PFSK-1 (cell line): ENCODE results near the gene S100Z.

ENCODE experiments used
- FOXP2 ChIP-seq: optimal IDR thresholded peaks from 2 replicates; pipeline ENCODE3; 2011; ENCODE audit warnings: borderline replicate concordance, control low read depth, inconsistent platforms; ENCODE audit not compliant: insufficient read depth; ENCODE audit errors: extremely low read length, extremely low read depth
- POLR2AphosphoS5 ChIP-seq: IDR thresholded peaks from 2 replicates; pipeline ENCODE4 v1.6.1; 2012; ENCODE audit warnings: low read depth, mild to moderate bottlenecking, control low read depth, low read length, moderate library complexity
- SIN3A ChIP-seq: IDR thresholded peaks from 2 replicates; pipeline ENCODE4 v1.6.1; 2012; ENCODE audit warnings: mild to moderate bottlenecking, low read length, moderate library complexity, borderline replicate concordance; ENCODE audit not compliant: insufficient read depth
- TAF1 ChIP-seq: IDR thresholded peaks from 2 replicates; pipeline ENCODE4 v1.6.1; 2012; ENCODE audit warnings: low read length, control low read depth, borderline replicate concordance; ENCODE audit not compliant: insufficient read depth
- TF ChIP-seq, protein P1 (sequence below), 2 experiments: IDR thresholded peaks; 2 replicates each; pipeline versions ENCODE4 v1.6.1 to v1.8.0; 2011 to 2012; ENCODE audit warnings: low read depth in 2 of 2, low read length in 2 of 2, control low read depth in 1 of 2, inconsistent platforms in 1 of 2, mild to moderate bottlenecking in 1 of 2, moderate library complexity in 1 of 2; ENCODE audit not compliant: insufficient read depth in 1 of 2

The S100Z gene

DNA sequence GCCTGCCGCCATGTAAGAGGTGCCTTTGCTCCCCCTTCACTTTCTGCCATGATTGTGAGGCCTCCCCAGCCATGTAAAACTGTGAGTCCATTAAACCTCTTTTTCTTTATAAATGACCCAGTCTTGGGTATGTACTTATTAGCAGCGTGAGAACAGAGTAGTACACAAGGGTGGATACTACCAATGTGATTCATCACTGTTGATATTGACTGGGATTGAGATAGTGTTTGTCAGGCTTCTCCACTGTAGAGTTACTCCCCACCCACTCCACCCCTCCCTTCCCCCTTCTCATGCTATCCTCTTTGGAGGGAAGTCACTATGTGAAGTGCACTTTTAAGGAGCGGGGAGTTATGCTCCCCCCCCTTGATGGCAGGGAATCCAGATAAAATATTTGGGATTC, 91.6 kb downstream of the S100Z start:
- TF ChIP-seq SIN3A: no peak
- no peak for TF ChIP-seq TAF1
- TF ChIP-seq FOXP2: no peak
- TF ChIP-seq, protein P1, sequence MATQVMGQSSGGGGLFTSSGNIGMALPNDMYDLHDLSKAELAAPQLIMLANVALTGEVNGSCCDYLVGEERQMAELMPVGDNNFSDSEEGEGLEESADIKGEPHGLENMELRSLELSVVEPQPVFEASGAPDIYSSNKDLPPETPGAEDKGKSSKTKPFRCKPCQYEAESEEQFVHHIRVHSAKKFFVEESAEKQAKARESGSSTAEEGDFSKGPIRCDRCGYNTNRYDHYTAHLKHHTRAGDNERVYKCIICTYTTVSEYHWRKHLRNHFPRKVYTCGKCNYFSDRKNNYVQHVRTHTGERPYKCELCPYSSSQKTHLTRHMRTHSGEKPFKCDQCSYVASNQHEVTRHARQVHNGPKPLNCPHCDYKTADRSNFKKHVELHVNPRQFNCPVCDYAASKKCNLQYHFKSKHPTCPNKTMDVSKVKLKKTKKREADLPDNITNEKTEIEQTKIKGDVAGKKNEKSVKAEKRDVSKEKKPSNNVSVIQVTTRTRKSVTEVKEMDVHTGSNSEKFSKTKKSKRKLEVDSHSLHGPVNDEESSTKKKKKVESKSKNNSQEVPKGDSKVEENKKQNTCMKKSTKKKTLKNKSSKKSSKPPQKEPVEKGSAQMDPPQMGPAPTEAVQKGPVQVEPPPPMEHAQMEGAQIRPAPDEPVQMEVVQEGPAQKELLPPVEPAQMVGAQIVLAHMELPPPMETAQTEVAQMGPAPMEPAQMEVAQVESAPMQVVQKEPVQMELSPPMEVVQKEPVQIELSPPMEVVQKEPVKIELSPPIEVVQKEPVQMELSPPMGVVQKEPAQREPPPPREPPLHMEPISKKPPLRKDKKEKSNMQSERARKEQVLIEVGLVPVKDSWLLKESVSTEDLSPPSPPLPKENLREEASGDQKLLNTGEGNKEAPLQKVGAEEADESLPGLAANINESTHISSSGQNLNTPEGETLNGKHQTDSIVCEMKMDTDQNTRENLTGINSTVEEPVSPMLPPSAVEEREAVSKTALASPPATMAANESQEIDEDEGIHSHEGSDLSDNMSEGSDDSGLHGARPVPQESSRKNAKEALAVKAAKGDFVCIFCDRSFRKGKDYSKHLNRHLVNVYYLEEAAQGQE (IDR thresholded peaks at IDR 0.05; ENCODE audit: insufficient read depth in 1 of 2, low read depth in 2 of 2, low read length in 2 of 2): no peak
- no peak for TF ChIP-seq POLR2AphosphoS5

DNA sequence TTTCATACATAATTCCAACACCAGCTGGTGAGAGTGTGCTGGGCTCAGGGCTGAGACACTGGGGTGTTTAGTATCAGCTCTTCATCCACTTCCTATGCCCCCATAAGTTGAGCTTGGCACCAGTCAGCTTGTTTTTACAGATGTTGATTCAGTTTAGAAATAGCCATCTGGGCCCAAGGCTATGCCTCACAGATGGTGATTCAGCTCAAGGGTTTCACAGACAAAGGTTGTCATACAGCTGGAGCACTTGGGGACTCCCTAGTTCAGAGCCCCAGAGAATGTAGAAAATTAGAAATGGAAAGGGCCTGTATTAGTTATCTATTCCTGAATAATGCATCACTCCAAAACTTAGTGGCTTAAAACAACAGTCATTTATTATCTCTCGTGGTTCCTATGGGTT, 92.8 kb downstream of the S100Z start:
- TF ChIP-seq, protein P1 (IDR thresholded peaks at IDR 0.05; ENCODE audit: insufficient read depth in 1 of 2, low read depth in 2 of 2, low read length in 2 of 2): no peak
- TF ChIP-seq POLR2AphosphoS5 (no peak), FOXP2 (no peak), TAF1 (no peak), SIN3A (no peak)

DNA sequence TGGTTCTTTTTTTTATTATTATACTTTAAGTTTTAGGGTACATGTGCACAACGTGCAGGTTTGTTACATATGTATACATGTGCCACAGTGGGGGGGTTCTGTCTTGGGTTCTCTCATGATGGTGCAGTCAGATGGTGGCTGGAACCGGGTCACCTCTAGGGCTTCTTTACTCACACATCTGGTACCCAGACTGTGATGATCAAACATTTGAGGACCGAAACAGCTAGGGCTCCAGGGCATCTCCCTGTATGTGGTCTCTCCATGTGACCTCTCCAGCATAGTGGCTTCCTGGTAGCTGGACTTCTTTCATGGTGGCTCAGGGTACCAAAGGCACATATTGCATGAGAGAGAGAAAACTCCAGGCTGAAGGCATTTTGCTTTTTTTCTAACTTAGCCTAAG, 93.2 kb downstream of the S100Z start:
- TF ChIP-seq POLR2AphosphoS5: no peak

DNA sequence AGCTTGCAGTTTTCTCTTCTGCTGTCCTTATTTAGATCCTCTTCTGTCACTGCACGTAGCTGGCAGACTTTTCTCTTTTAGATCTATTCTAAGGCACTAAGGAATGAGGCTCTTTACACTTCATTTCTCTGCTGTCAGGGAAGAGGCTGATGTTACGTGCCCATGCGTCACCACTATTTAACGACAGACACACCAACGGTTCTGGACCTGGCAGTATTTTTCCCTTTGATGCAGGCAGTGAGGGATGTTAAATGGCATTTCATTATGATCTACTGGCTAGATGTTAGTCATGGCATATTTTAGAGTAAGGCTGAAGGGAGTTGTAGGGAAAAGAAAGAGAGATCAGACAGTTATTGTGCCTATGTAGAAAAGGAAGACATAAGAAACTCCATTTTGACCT, 94.8 kb downstream of the S100Z start:
- TF ChIP-seq, protein P1 (IDR thresholded peaks at IDR 0.05; ENCODE audit: insufficient read depth in 1 of 2, low read depth in 2 of 2, low read length in 2 of 2): no peak
- no peak for TF ChIP-seq SIN3A
- TF ChIP-seq POLR2AphosphoS5: no peak
- TF ChIP-seq TAF1: no peak
- no peak for TF ChIP-seq FOXP2

DNA sequence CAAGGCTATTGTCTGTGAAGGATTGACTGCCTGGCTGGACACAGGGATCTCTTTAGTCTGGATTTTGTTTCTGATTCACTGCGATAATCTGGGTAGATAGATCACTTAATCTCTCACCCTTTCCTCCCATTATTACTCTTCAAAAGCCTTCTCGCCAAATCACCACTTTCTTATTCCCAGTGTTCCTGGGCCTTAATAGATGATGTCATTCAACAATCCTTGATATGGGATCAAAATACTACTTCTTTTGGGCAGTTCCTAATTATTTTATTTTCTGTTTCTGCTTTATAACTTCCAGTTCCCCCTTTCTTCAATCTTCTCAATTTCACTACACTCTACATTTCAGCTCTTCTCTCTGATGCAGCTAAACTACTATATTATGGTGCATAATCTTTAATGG, 96.3 kb downstream of the S100Z start:
- TF ChIP-seq POLR2AphosphoS5 (no peak), SIN3A (no peak)
- TF ChIP-seq, protein P1 (IDR thresholded peaks at IDR 0.05; ENCODE audit: insufficient read depth in 1 of 2, low read depth in 2 of 2, low read length in 2 of 2): no peak
